COR-L47 (cell line): ENCODE data around the gene GUCA1A.
"Not testable (repeated sequence)": the region's sequence is repeated elsewhere in the genome, so short reads cannot be mapped to it uniquely, and the experiment has no call there.

Experiments
- DNase-seq: peaks from one replicate; lab custom pipeline; 2025; lab: John Stamatoyannopoulos, UW

Gene GUCA1A

GRCh38 chr6:42210551-42210950 is 37.4 kb downstream of the GUCA1A start:
- DNase-seq = peak; percentile 81

DNA sequence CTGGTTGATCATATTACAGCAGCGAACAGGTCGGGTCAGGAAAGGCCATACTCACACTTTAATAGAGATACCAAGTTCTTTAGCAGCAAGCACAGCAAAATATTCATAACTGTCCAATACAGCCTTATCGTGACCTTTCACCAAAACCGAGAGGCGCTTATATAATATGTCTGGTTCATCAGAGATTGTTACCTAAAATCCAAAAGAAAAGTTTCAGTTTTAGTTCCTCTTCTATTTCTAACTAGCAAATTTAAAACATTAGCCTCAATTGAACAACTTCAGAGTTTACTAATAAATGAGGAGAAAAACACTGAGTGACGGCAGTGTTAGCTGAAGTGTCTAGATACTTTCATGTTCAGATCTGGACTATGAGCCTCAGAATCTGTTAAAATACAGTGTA is 38.6 kb downstream of the GUCA1A start:
- no peak for DNase-seq

GRCh38 chr6:42212442-42212841 is 39.3 kb downstream of the GUCA1A start:
- no peak for DNase-seq

DNA sequence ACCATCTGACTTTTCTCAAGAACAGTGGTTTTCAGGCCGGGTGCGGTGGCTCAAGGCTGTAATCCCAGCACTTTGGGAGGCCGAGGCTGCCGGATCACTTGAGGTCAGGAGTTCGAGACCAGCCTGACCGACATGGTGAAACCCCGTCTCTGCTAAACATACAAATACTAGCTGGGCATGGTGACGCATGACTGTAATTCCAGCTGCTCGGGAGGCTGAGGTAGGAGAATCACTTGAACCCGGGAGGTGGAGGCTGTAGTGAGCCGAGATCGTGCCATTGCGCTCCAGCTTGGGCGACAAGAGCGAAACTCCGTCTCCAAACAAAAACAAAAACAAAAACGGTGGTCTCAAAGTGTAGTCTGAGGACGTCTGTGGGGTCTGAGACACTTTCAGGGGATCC is 43.3 kb downstream of the GUCA1A start:
- DNase-seq = not testable (repeated sequence)

DNA sequence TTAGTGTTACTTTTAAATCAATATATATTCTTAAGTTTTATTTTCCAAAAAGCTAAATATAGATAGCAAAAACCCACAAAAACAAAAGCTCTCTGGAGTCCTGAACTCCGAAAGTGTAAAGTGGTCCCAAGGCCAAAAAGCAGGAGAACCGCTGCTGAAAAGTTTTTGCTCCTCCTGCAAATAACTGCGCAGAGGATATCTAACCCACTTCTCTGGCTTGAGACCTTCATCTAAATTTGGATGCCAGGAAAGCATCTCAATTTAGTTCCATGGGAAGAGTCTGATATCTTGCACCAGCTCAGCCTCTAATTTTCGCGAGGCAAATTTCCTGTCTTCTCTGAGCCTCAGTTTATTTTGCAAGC is 44.0 kb downstream of the GUCA1A start:
- DNase-seq = no peak

DNA sequence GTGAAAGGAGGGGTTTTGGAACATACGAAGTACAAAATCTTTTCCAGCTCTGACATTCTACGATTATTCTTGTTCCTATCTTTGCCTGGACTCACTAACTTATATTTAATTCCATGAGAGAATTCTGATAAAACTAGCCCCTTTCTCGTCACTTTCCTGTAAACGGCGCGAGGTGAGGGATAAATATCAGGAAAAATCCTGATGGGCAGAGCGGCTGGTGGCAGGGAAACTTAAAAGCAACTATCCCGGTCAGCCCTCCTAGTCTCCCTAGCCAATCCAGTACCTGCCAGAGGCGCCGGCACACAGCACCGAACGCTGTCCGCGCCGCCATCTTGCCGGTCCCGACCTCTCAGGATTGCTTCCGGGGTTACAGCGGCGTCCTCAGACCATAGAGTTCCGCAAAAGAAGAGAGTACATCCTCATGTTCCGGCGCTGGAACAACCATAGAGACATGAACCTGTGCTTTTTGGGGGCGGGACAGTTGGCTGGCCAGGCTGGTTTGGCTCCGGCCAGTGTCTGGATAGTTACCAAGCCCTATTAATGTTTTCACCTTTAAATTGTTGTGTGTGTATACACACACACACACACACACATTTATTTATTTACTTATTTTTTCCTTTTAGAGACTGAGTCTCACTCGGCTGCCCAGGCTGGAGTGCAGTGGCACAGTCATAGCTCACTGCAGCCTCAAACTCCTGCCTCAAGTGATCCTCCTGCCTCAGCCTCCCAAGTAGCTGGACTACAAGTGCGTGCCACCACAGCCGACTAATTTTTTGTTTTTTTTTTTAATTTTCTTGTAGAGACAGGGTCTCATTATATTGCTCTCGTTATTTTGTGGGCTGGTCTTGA is 44.6 kb downstream of the GUCA1A start, which contains the start of gene MRPS10:
MRPS10 (minus strand) TSS at position 343 of the 849 bp plus-strand sequence; CDS start at position 331, 12 bp downstream.
- DNase-seq = peak; percentile 95

GRCh38 chr6:42220807-42221206 is 47.6 kb downstream of the GUCA1A start:
- DNase-seq = no peak

- DNase-seq = no peak
Observed at GRCh38 chr6:42221546-42221945, 48.4 kb downstream of the GUCA1A start.

GRCh38 chr6:42222448-42222847 is 49.3 kb downstream of the GUCA1A start:
- DNase-seq = no peak

- DNase-seq = no peak
Observed at GRCh38 chr6:42224222-42225028, 51.3 kb downstream of the GUCA1A start.

DNA sequence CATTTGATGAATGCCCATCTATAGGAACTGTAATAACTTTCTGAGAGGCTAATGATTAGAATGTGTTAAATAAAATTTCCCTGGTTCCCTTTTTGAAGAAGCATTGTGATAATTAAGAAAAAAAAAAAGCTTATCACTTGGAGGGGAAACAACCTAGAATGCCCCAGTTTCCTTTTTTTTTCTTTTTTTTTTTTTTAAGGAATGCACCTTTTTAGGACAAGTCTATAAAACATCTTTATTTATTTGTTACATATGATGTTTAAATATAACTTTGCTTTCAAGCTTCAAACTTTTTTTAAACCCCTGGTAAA is 51.8 kb downstream of the GUCA1A start:
- no peak for DNase-seq

- DNase-seq = no peak
Observed at GRCh38 chr6:42225419-42225818, 52.3 kb downstream of the GUCA1A start.

GRCh38 chr6:42226161-42226611 is 53.0 kb downstream of the GUCA1A start:
- no peak for DNase-seq

DNA sequence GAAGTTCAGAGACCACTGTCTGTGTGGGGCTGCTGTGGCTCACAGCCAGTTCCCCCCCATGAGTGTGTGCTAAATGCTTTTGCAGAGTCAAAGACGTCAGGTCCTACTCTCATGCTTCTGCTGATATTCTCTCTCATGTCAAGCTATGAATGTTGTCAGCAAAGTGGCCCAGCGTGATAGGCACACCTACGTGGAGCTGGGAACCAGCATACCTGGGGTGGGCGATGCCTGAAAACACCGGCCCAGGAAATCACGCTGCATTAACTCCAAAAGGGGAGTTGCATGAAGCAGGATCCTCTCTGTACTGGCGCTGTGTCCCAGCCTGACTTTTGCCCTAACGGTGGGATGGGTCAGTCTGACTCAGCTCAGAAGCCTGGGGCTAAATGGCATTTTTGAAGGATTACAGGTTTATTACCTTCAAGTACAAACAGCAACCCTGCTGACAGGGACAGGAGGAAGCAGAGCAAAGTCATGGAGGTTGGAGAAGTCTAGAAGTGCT is 53.5 kb downstream of the GUCA1A start:
- DNase-seq = no peak

GRCh38 chr6:42227173-42227850 is 54.1 kb downstream of the GUCA1A start:
- no peak for DNase-seq

GRCh38 chr6:42228305-42228704 is 55.1 kb downstream of the GUCA1A start:
- no peak for DNase-seq
